GM12878 (cell line): Measurements from ENCODE around the gene COL4A2.

Source experiments
- CTCF ChIP-seq, 3 experiments: IDR thresholded peaks in 2 of 3; conservative IDR thresholded peaks in 1 of 3; 2 replicates each; pipeline ENCODE4 v1.5.1; 2011; ENCODE audit warnings: low read depth in 3 of 3, low read length in 3 of 3, mild to moderate bottlenecking in 3 of 3, control low read depth in 2 of 3, moderate library complexity in 2 of 3, inconsistent platforms in 1 of 3, mixed read lengths in 1 of 3; ENCODE audit not compliant: control insufficient read depth in 2 of 3, insufficient read depth in 1 of 3; ENCODE audit errors: extremely low read depth in 1 of 3
- FOXM1 ChIP-seq: IDR thresholded peaks from 2 replicates; pipeline ENCODE4 v1.6.1; 2012; ENCODE audit warnings: low read depth, mild to moderate bottlenecking, inconsistent platforms, low read length, moderate library complexity
- GATAD2B ChIP-seq: fragments of 450-650 bp; conservative IDR thresholded peaks from 2 replicates; pipeline ENCODE4 v1.6.1; 2017; ENCODE audit warnings: low read depth, mild to moderate bottlenecking, moderate library complexity
- IRF3 ChIP-seq: fragments of 450-650 bp; IDR thresholded peaks from 2 replicates; pipeline ENCODE4 v1.6.1; 2014; ENCODE audit warnings: mild to moderate bottlenecking
- MXI1 ChIP-seq: fragments of 150-350 bp; IDR thresholded peaks from 2 replicates; pipeline ENCODE4 v1.6.1; 2011; ENCODE audit warnings: low read depth, mild to moderate bottlenecking, inconsistent platforms, low read length, improper control_type of control experiment
- POLR2A ChIP-seq: IDR thresholded peaks from 2 replicates; pipeline ENCODE4 v1.6.1; 2011; ENCODE audit warnings: low read depth, mild to moderate bottlenecking, low read length

- TF ChIP-seq POLR2A (no peak), MXI1 (no peak), FOXM1 (no peak), CTCF (IDR thresholded peaks at IDR 0.05 in 2 of 3, conservative IDR thresholded peaks at IDR 0.05 in 1 of 3; ENCODE audit: control insufficient read depth in 2 of 3, extremely low read depth in 1 of 3, insufficient read depth in 1 of 3, low read depth in 3 of 3, low read length in 3 of 3) (no peak), GATAD2B (no peak), IRF3 (no peak)
Observed at GRCh38 chr13:110266983-110267382, 40.1 kb upstream of the COL4A2 start.
